ENCODE data around the gene CDC14B. TPM values are rescaled to one million over a fixed set of nuclear protein-coding genes. Genes with fewer than 3 reads are reported as not detected.

Gene CDC14B
- total and polyA plus RNA-seq, 2 of the 4 experiments (the other 2 are of a cell fraction): 9.7 to 26.3 TPM

DNA sequence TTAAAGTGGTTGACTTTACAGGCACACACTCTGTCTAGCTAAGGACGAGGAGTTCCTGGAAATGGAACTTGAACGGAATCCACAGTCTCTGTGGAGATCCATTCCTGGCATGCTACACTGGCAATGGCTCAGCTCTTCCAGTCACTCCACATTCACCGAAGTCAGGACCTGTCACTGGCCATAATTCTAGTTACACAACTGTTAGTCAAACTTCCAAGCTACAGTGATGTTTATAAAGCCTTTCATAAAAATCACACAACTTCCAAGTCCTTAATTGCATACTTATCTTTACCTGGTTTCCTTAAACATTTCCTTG lies 15.7 kb downstream of the CDC14B start:
- H4K5ac ChIP-seq (ENCODE audit: low read depth, low read length): peak overlapping the region; percentile 54; the same call in 1 of the 2 replicates
- no peak overlapping the region for H3K56ac ChIP-seq (ENCODE audit: extremely low read depth, insufficient read depth, low read length)
- intact Hi-C loops (cut with micrococcal nuclease) (no loop called here), dilution Hi-C loops (cut with HindIII; ENCODE audit: low sequenced_read_pairs, unreplicated experiment) (no loop called here), in situ Hi-C loops (cut with MboI; ENCODE audit: low sequenced_read_pairs) (no loop called here)
- no peak overlapping the region for H2AK5ac ChIP-seq (ENCODE audit: low read depth, low read length)
- 0 out of 2 replicates have a peak overlapping the region, but pooled peaks have one; percentile 17 for H3K23ac ChIP-seq (ENCODE audit: low read depth, low read length)
- no peaks in the 10 kb centered on the region for H3K36me3 ChIP-seq (ENCODE audit: control insufficient read depth, insufficient read depth, low read length)
- H3K4ac ChIP-seq (ENCODE audit: low read depth, low read length): no peak overlapping the region
- no peaks in the 10 kb centered on the region for H3K9me3 ChIP-seq (ENCODE audit: control insufficient read depth, insufficient read depth, low read length)
- H2AFZ ChIP-seq (replicated peaks; ENCODE audit: low read length, poor library complexity): no peak overlapping the region
- no peak overlapping the region for H2BK5ac ChIP-seq (ENCODE audit: low read depth, low read length, poor library complexity, severe bottlenecking)
- H2BK15ac ChIP-seq (ENCODE audit: low read depth, low read length): no peak overlapping the region
- peaks cover 16 to 61% of the 10 kb centered on the region in 2 experiments for H3K79me1 ChIP-seq (ENCODE audit: low read depth in 1 of 2, low read length in 2 of 2)
- POLR2A ChIA-PET (ENCODE audit: unreplicated experiment): interaction anchor here (0.6 kb wide), 1 partner anchor 55 kb away, joined by 3 read pairs; no protein-coding TSS in a partner anchor
- DNase-seq (no peak), ATAC-seq (ENCODE audit: low read depth) (peak; percentile 48; the same call in 1 of the 2 replicates)
- H3K27ac ChIP-seq (ENCODE audit: insufficient read depth, low read length): no peak overlapping the region
- H2BK120ac ChIP-seq (ENCODE audit: low read depth, low read length): no peak overlapping the region
- no peaks in the 10 kb centered on the region for H3K27me3 ChIP-seq (ENCODE audit: control insufficient read depth, insufficient read depth, low read length)
- peak overlapping the region; percentile 55; the same call in 1 of the 2 replicates for H3K4me2 ChIP-seq (ENCODE audit: low read depth, low read length)
- WGBS, 2 experiments (ENCODE audit: extremely low coverage in 2 of 2, insufficient read length in 1 of 2): 57% methylated on average over 3 of the region's 3 CpGs; no CpG with 5 or more reads in 1 of the 2 experiments
- peaks cover 10% of the 10 kb centered on the region; the same call in 1 of the 2 replicates for H3K9me1 ChIP-seq (ENCODE audit: insufficient read depth, low read length)
- no peak overlapping the region for H2BK20ac ChIP-seq (ENCODE audit: low read depth, low read length)
- H3K18ac ChIP-seq (ENCODE audit: low read depth, low read length): no peak overlapping the region
- no peak overlapping the region for H4K91ac ChIP-seq (ENCODE audit: insufficient read depth, low read depth, low read length)
- no peak overlapping the region for H2AK9ac ChIP-seq (replicated peaks; ENCODE audit: low read depth, low read length, poor library complexity)
- CTCF ChIA-PET: no interaction called here
- H3K14ac ChIP-seq (replicated peaks; ENCODE audit: low read depth, low read length): no peak overlapping the region
- H3K4me3 ChIP-seq (ENCODE audit: insufficient read depth, low read depth, low read length): no peak overlapping the region
- BruUV-seq (replicated peaks): no TSS peak
- peak overlapping the region in 1 of 2 experiments; percentile 23; a peak in 1 of 4 replicates for H4K8ac ChIP-seq (ENCODE audit: low read depth in 2 of 2, low read length in 2 of 2)
- 0 out of 2 replicates have a peak, but pooled peaks cover 5% of the 10 kb centered on the region for H4K20me1 ChIP-seq (ENCODE audit: insufficient read depth, low read length)
- no peak for TF ChIP-seq RCOR1 (IDR thresholded peaks at IDR 0.05; ENCODE audit: insufficient replicate concordance, low read length)
- TF ChIP-seq, protein P1, sequence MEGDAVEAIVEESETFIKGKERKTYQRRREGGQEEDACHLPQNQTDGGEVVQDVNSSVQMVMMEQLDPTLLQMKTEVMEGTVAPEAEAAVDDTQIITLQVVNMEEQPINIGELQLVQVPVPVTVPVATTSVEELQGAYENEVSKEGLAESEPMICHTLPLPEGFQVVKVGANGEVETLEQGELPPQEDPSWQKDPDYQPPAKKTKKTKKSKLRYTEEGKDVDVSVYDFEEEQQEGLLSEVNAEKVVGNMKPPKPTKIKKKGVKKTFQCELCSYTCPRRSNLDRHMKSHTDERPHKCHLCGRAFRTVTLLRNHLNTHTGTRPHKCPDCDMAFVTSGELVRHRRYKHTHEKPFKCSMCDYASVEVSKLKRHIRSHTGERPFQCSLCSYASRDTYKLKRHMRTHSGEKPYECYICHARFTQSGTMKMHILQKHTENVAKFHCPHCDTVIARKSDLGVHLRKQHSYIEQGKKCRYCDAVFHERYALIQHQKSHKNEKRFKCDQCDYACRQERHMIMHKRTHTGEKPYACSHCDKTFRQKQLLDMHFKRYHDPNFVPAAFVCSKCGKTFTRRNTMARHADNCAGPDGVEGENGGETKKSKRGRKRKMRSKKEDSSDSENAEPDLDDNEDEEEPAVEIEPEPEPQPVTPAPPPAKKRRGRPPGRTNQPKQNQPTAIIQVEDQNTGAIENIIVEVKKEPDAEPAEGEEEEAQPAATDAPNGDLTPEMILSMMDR (conservative IDR thresholded peaks at IDR 0.05; ENCODE audit: low read depth, low read length): no peak
- TF ChIP-seq FOS (IDR thresholded peaks at IDR 0.05; ENCODE audit: low read depth, low read length): no peak
- TF ChIP-seq RFX5 (IDR thresholded peaks at IDR 0.05; ENCODE audit: low read depth, low read length): no peak
- no peak for TF ChIP-seq CEBPB (IDR thresholded peaks at IDR 0.05; ENCODE audit: low read depth, low read length)
- TF ChIP-seq MAFK (IDR thresholded peaks at IDR 0.05; ENCODE audit: low read depth, low read length): no peak
- TF ChIP-seq POLR2A (IDR thresholded peaks at IDR 0.05; ENCODE audit: low read depth, low read length): no peak
- no peak for TF ChIP-seq NFE2L2 (IDR thresholded peaks at IDR 0.05; ENCODE audit: low read depth, low read length)
- TF ChIP-seq, protein P2, sequence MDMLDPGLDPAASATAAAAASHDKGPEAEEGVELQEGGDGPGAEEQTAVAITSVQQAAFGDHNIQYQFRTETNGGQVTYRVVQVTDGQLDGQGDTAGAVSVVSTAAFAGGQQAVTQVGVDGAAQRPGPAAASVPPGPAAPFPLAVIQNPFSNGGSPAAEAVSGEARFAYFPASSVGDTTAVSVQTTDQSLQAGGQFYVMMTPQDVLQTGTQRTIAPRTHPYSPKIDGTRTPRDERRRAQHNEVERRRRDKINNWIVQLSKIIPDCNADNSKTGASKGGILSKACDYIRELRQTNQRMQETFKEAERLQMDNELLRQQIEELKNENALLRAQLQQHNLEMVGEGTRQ (IDR thresholded peaks at IDR 0.05; ENCODE audit: low read depth, low read length): no peak
- TF ChIP-seq RAD21 (IDR thresholded peaks at IDR 0.05; ENCODE audit: low read length): no peak
- TF ChIP-seq SMC3 (IDR thresholded peaks at IDR 0.05; ENCODE audit: low read depth, low read length): no peak
- no peak for TF ChIP-seq CHD1 (IDR thresholded peaks at IDR 0.05; ENCODE audit: low read depth, low read length)
- TF ChIP-seq MAZ (IDR thresholded peaks at IDR 0.05; ENCODE audit: borderline replicate concordance, low read depth, low read length): no peak
- TF ChIP-seq, protein P3, sequence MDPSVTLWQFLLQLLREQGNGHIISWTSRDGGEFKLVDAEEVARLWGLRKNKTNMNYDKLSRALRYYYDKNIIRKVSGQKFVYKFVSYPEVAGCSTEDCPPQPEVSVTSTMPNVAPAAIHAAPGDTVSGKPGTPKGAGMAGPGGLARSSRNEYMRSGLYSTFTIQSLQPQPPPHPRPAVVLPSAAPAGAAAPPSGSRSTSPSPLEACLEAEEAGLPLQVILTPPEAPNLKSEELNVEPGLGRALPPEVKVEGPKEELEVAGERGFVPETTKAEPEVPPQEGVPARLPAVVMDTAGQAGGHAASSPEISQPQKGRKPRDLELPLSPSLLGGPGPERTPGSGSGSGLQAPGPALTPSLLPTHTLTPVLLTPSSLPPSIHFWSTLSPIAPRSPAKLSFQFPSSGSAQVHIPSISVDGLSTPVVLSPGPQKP (IDR thresholded peaks at IDR 0.05; ENCODE audit: borderline replicate concordance, low read depth, low read length): no peak
- TF ChIP-seq BHLHE40 (IDR thresholded peaks at IDR 0.05; ENCODE audit: low read depth, low read length): no peak
- no peak for TF ChIP-seq MXI1 (IDR thresholded peaks at IDR 0.05; ENCODE audit: borderline replicate concordance, low read depth, low read length)
- peaks cover 2% of the 10 kb centered on the region; the same call in 1 of the 2 replicates for H3K4me1 ChIP-seq (ENCODE audit: control insufficient read depth, insufficient read depth, low read length)
- H3K9ac ChIP-seq (ENCODE audit: low read depth, low read length): no peak overlapping the region

All from IMR-90 (cell line).